ENCODE data around the gene HMCN1.

Gene HMCN1

GRCh38 chr1:185862235-185862634 lies 128.0 kb downstream of the HMCN1 start:
- Histone ChIP-seq H3K27ac (ENCODE audit: low read depth, low read length) (no peak overlapping the region), H3K79me2 (ENCODE audit: control insufficient read depth, low read length) (no peaks in the 10 kb centered on the region), H3K4me2 (ENCODE audit: low read length) (no peak overlapping the region)

GRCh38 chr1:185864331-185864730 lies 130.1 kb downstream of the HMCN1 start:
- H3K4me1 ChIP-seq (ENCODE audit: control insufficient read depth, low read length), result no peaks in the 10 kb centered on the region
- no peaks in the 10 kb centered on the region for H4K20me1 ChIP-seq (ENCODE audit: control insufficient read depth, insufficient read depth, low read depth, low read length)
- no peak overlapping the region for H3K4me2 ChIP-seq (ENCODE audit: low read length)
- TF ChIP-seq EZH2phosphoT487 (IDR thresholded peaks at IDR 0.05; ENCODE audit: borderline replicate concordance, low read length), result no peak
- no peak for TF ChIP-seq CTCF (IDR thresholded peaks at IDR 0.05; ENCODE audit: low read depth, low read length, poor library complexity, severe bottlenecking)
- no peaks in the 10 kb centered on the region for H3K27me3 ChIP-seq (ENCODE audit: control insufficient read depth, low read length)
- no peak overlapping the region for H3K27ac ChIP-seq (ENCODE audit: low read depth, low read length)
- no peaks in the 10 kb centered on the region for H3F3A ChIP-seq (ENCODE audit: control insufficient read depth, insufficient read depth)
- H3K79me2 ChIP-seq (ENCODE audit: control insufficient read depth, low read length), result no peaks in the 10 kb centered on the region
- no peaks in the 10 kb centered on the region for H3K36me3 ChIP-seq (ENCODE audit: control insufficient read depth, low read length)
- H3K9me3 ChIP-seq (ENCODE audit: control insufficient read depth, insufficient read depth, low read length), result no peaks in the 10 kb centered on the region
- no peak overlapping the region for H3K4me3 ChIP-seq (ENCODE audit: low read length)
- no peaks in the 10 kb centered on the region for H3K9me2 ChIP-seq (replicated peaks; ENCODE audit: control insufficient read depth, low read length)

More at GRCh38 chr1:185862235-185862634, 128.0 kb downstream of the HMCN1 start:
- TF ChIP-seq CTCF (IDR thresholded peaks at IDR 0.05; ENCODE audit: low read depth, low read length, poor library complexity, severe bottlenecking) (no peak), EZH2phosphoT487 (IDR thresholded peaks at IDR 0.05; ENCODE audit: borderline replicate concordance, low read length) (no peak)
- H3K4me1 ChIP-seq (ENCODE audit: control insufficient read depth, low read length), result no peaks in the 10 kb centered on the region
- H4K20me1 ChIP-seq (ENCODE audit: control insufficient read depth, insufficient read depth, low read depth, low read length), result no peaks in the 10 kb centered on the region
- H3K4me3 ChIP-seq (ENCODE audit: low read length), result no peak overlapping the region
- no peaks in the 10 kb centered on the region for H3F3A ChIP-seq (ENCODE audit: control insufficient read depth, insufficient read depth)
- H3K9me2 ChIP-seq (replicated peaks; ENCODE audit: control insufficient read depth, low read length), result no peaks in the 10 kb centered on the region
- no peaks in the 10 kb centered on the region for H3K9me3 ChIP-seq (ENCODE audit: control insufficient read depth, insufficient read depth, low read length)
- H3K27me3 ChIP-seq (ENCODE audit: control insufficient read depth, low read length), result no peaks in the 10 kb centered on the region
- H3K36me3 ChIP-seq (ENCODE audit: control insufficient read depth, low read length), result no peaks in the 10 kb centered on the region

- H3K79me2 ChIP-seq (ENCODE audit: control insufficient read depth, low read length), result no peaks in the 10 kb centered on the region
- H3K9me2 ChIP-seq (replicated peaks; ENCODE audit: control insufficient read depth, low read length), result no peaks in the 10 kb centered on the region
- no peaks in the 10 kb centered on the region for H3K9me3 ChIP-seq (ENCODE audit: control insufficient read depth, insufficient read depth, low read length)
- no peaks in the 10 kb centered on the region for H3K36me3 ChIP-seq (ENCODE audit: control insufficient read depth, low read length)
- no peaks in the 10 kb centered on the region for H3K4me1 ChIP-seq (ENCODE audit: control insufficient read depth, low read length)
- TF ChIP-seq EZH2phosphoT487 (IDR thresholded peaks at IDR 0.05; ENCODE audit: borderline replicate concordance, low read length) (no peak), CTCF (IDR thresholded peaks at IDR 0.05; ENCODE audit: low read depth, low read length, poor library complexity, severe bottlenecking) (no peak)
- no peak overlapping the region for H3K27ac ChIP-seq (ENCODE audit: low read depth, low read length)
- no peaks in the 10 kb centered on the region for H4K20me1 ChIP-seq (ENCODE audit: control insufficient read depth, insufficient read depth, low read depth, low read length)
- H3K4me3 ChIP-seq (ENCODE audit: low read length), result no peak overlapping the region
- H3K4me2 ChIP-seq (ENCODE audit: low read length), result no peak overlapping the region
- no peaks in the 10 kb centered on the region for H3K27me3 ChIP-seq (ENCODE audit: control insufficient read depth, low read length)
- H3F3A ChIP-seq (ENCODE audit: control insufficient read depth, insufficient read depth), result no peaks in the 10 kb centered on the region
Measured at GRCh38 chr1:185864889-185865517, 130.8 kb downstream of the HMCN1 start.

All from DOHH2 (cell line).